Hepatocyte (in vitro differentiated cells): Measurements from ENCODE around the gene ZNF695. TPM values are rescaled to one million over a fixed set of nuclear protein-coding genes. Genes with fewer than 3 reads are reported as not detected.

ENCODE experiments used
- DNase-seq: peaks from one replicate; pipeline ENCODE4 v3.0.0-alpha.2; 2016; ENCODE audit warnings: low spot score
- H2AFZ ChIP-seq: fragments of 200-600 bp; sonication (generic); 2 replicates; pipeline ENCODE4 v1.6.0; 2016; ENCODE audit warnings: antibody characterized with exemption, mild to moderate bottlenecking
- H3K27ac ChIP-seq: fragments of 200-600 bp; sonication (generic); 2 replicates; pipeline ENCODE4 v1.5.1; 2016; ENCODE audit warnings: mild to moderate bottlenecking
- H3K27me3 ChIP-seq: fragments of 200-600 bp; sonication (generic); 2 replicates; pipeline ENCODE4 v1.6.1; 2016
- H3K36me3 ChIP-seq: fragments of 200-600 bp; sonication (generic); replicated peaks from 2 replicates; pipeline ENCODE4 v1.5.1; 2016; ENCODE audit warnings: low read depth; ENCODE audit not compliant: insufficient read depth
- H3K4me1 ChIP-seq: fragments of 200-600 bp; sonication (generic); 2 replicates; pipeline ENCODE4 v1.5.1; 2016; ENCODE audit warnings: mild to moderate bottlenecking, moderate library complexity; ENCODE audit not compliant: insufficient read depth
- H3K4me2 ChIP-seq: fragments of 200-600 bp; sonication (generic); 2 replicates; pipeline ENCODE4 v1.6.0; 2016
- H3K4me3 ChIP-seq: fragments of 200-600 bp; sonication (generic); 2 replicates; pipeline ENCODE4 v1.5.1; 2016; ENCODE audit warnings: mild to moderate bottlenecking
- H3K79me2 ChIP-seq: fragments of 200-600 bp; sonication (generic); 2 replicates; pipeline ENCODE4 v1.6.0; 2017; ENCODE audit warnings: mild to moderate bottlenecking
- H3K9me2 ChIP-seq: fragments of 200-600 bp; sonication (generic); replicated peaks from 2 replicates; pipeline ENCODE4 v1.6.0; 2017; ENCODE audit warnings: mild to moderate bottlenecking; ENCODE audit not compliant: insufficient read depth
- H3K9me3 ChIP-seq: fragments of 200-600 bp; sonication (generic); 2 replicates; pipeline ENCODE4 v1.5.1; 2016; ENCODE audit warnings: low read depth, mild to moderate bottlenecking
- H4K20me1 ChIP-seq: fragments of 200-600 bp; sonication (generic); 2 replicates; pipeline ENCODE4 v1.6.0; 2016; ENCODE audit warnings: mild to moderate bottlenecking; ENCODE audit not compliant: insufficient read depth, poor library complexity, severe bottlenecking
- EZH2 ChIP-seq: fragments of 200-600 bp; sonication (generic); IDR thresholded peaks from 2 replicates; pipeline ENCODE4 v1.6.1; 2016; ENCODE audit warnings: antibody characterized with exemption, mild to moderate bottlenecking, borderline replicate concordance
- EZH2phosphoT487 ChIP-seq: fragments of 200-600 bp; sonication (generic); IDR thresholded peaks from one replicate; pipeline ENCODE4 v1.6.1; 2018; ENCODE audit warnings: antibody characterized with exemption, mild to moderate bottlenecking, low read depth, moderate library complexity; ENCODE audit not compliant: unreplicated experiment, severe bottlenecking
- WGBS: methylation state at CpG from one replicate; pipeline ENCODE4 v1.1.6; 2016; ENCODE audit warnings: low lambda C conversion rate; ENCODE audit errors: missing lambda C conversion rate; 5-methylcytosine and 5-hydroxymethylcytosine counted together
- polyA plus RNA-seq: library from polyadenylated mRNA; unstranded; fragments of >200 nt; fragmentation: Nextera tagmentation; extraction: Ambion mirVana; gene quantifications from 2 replicates; pipeline ENCODE4 v1.2.1, GENCODE V29; 2016
- total RNA-seq: library from RNA; depleted of rRNA; stranded (reverse); fragments of >200 nt; gene quantifications from 2 replicates; pipeline ENCODE4 v1.2.3, GENCODE V29; 2014
- TF ChIP-seq, protein P1 (sequence below): fragments of 200-600 bp; sonication (generic); IDR thresholded peaks from 2 replicates; pipeline ENCODE4 v1.5.1; 2016; ENCODE audit warnings: antibody characterized with exemption, mild to moderate bottlenecking; ENCODE audit not compliant: poor library complexity

The ZNF695 gene
- total and polyA plus RNA-seq, 2 experiments from 2014 or later, result 1.5 to 2.0 TPM

DNA sequence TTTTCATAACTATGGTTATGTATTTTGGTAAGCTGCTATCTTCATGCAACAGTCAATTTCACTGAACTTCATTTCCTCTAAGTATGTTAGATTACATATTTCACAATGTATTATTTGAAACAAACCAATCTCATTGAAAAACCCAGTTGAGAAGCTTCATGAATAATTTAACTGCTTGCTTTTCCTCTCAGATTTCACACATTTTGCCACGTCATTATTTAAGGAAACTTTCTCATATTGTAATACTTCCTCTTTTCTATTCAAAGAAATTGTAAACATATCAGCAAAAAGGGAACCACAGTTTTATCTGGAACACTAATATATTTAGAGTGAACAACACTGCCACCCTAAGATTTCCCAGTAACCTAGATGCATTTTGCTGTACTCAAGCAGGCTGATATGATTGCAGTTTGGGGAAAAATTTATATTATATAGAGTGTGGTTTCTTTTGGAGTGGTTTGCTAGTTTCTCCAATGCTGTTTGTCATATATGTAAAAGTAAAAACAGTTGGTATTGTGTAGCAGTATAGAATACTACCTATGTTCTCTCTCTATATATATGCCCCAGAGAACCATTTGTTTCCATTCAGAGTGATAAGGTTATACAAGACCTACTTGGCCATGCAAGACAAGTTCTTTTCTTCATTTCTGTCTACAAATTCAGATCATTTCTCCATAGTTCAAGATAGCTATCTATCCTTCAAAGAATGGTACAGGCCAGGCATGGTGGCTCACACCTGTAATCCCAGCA, 47.7 kb downstream of the ZNF695 start:
- DNase-seq, result no peak
- H3K4me1 ChIP-seq, result no peaks in the 10 kb centered on the region
- no peak overlapping the region for H2AFZ ChIP-seq
- no peak overlapping the region for H3K4me3 ChIP-seq
- 97% methylated on average over 1 of the region's 1 CpG for WGBS
- H3K4me2 ChIP-seq, result no peak overlapping the region
- H3K27me3 ChIP-seq, result no peaks in the 10 kb centered on the region
- TF ChIP-seq, protein P1, sequence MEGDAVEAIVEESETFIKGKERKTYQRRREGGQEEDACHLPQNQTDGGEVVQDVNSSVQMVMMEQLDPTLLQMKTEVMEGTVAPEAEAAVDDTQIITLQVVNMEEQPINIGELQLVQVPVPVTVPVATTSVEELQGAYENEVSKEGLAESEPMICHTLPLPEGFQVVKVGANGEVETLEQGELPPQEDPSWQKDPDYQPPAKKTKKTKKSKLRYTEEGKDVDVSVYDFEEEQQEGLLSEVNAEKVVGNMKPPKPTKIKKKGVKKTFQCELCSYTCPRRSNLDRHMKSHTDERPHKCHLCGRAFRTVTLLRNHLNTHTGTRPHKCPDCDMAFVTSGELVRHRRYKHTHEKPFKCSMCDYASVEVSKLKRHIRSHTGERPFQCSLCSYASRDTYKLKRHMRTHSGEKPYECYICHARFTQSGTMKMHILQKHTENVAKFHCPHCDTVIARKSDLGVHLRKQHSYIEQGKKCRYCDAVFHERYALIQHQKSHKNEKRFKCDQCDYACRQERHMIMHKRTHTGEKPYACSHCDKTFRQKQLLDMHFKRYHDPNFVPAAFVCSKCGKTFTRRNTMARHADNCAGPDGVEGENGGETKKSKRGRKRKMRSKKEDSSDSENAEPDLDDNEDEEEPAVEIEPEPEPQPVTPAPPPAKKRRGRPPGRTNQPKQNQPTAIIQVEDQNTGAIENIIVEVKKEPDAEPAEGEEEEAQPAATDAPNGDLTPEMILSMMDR, result no peak
- TF ChIP-seq EZH2, result no peak
- TF ChIP-seq EZH2phosphoT487, result no peak
- H3K79me2 ChIP-seq, result no peaks in the 10 kb centered on the region
- H3K27ac ChIP-seq, result no peak overlapping the region
- H3K9me3 ChIP-seq, result no peaks in the 10 kb centered on the region
- H3K9me2 ChIP-seq, result no peaks in the 10 kb centered on the region
- H3K36me3 ChIP-seq, result no peaks in the 10 kb centered on the region
- no peaks in the 10 kb centered on the region for H4K20me1 ChIP-seq

DNA sequence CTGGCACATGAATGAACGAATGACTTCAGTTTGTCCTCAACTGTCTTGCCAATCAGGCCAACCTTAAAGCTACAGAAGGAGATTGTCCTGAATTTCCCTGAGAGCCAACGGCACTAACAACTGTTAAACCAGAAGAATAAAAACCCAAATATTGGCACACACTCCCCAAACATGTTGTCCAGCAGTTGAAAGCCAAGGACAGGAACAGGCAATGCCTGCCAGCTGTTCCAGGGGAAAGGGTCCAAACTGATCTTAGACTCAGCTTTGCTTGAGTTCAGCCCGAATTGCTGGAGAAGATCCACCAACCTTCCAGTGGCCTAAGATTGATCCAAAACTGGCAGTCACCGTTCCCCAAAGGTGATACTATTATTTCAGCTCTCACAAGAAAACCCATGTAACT, 53.7 kb downstream of the ZNF695 start:
- H3K27me3 ChIP-seq, result no peaks in the 10 kb centered on the region
- H3K4me1 ChIP-seq, result no peaks in the 10 kb centered on the region
- H3K4me3 ChIP-seq, result no peak overlapping the region
- H2AFZ ChIP-seq, result no peak overlapping the region
- no peaks in the 10 kb centered on the region for H3K36me3 ChIP-seq
- no peak overlapping the region for H3K27ac ChIP-seq
- no peaks in the 10 kb centered on the region for H4K20me1 ChIP-seq
- no peaks in the 10 kb centered on the region for H3K9me3 ChIP-seq
- no peaks in the 10 kb centered on the region for H3K9me2 ChIP-seq
- TF ChIP-seq EZH2phosphoT487 (no peak), EZH2 (no peak)
- TF ChIP-seq, protein P1, result no peak
- WGBS, result 95% methylated on average over 4 of the region's 4 CpGs
- DNase-seq, result no peak
- H3K4me2 ChIP-seq, result no peak overlapping the region
- no peaks in the 10 kb centered on the region for H3K79me2 ChIP-seq

DNA sequence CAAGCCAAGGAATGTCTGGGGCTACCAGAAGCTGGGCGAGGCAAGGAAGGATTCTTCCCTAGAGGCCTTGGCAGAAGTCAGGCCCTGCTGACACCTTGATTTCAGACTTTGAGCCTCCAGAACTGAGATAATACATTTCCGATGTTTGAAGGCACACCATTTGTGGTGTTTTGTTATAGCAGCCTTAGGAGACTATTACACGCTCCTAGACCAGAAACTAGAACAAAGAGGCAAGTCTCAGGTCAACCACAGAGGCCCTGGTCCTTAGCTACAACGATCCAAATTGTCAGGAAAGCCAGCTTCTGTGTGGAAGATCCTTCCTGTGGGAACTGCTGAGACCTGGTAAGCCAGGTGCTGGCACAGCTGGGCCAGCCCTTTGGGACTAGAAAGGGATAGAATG, 56.4 kb downstream of the ZNF695 start:
- Histone ChIP-seq H3K4me1 (no peaks in the 10 kb centered on the region), H3K27ac (no peak overlapping the region), H3K4me3 (no peak overlapping the region), H3K27me3 (no peaks in the 10 kb centered on the region), H4K20me1 (no peaks in the 10 kb centered on the region), H3K4me2 (no peak overlapping the region), H3K9me2 (no peaks in the 10 kb centered on the region), H3K36me3 (no peaks in the 10 kb centered on the region), H3K79me2 (no peaks in the 10 kb centered on the region), H2AFZ (no peak overlapping the region), H3K9me3 (no peaks in the 10 kb centered on the region)
- no peak for TF ChIP-seq EZH2
- no peak for DNase-seq
- 93% methylated on average over 4 of the region's 4 CpGs for WGBS

DNA sequence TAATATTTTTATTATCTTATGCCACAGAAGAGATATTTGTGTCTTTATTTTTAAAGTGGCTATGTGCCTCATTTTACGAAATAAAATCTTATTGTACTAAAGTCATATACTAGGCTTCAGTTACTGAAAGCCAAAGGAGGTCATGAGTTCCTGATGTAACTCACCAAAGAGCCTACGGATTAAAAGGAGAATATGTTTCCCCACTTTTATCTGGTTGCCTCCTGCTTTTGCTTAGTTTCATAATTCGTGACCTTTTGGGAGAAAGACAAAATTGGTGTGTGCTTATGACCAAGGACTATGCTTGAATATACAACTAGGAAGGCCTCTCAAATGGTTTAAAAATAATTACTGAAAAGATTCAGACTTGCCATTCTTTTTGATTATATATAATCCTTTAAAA, 57.9 kb downstream of the ZNF695 start:
- H3K79me2 ChIP-seq, result no peaks in the 10 kb centered on the region
- DNase-seq, result no peak
- no peak overlapping the region for H3K4me3 ChIP-seq
- H3K27ac ChIP-seq, result no peak overlapping the region
- no peaks in the 10 kb centered on the region for H3K9me2 ChIP-seq
- H3K4me2 ChIP-seq, result no peak overlapping the region
- TF ChIP-seq EZH2 (no peak), EZH2phosphoT487 (no peak)
- TF ChIP-seq, protein P1, result no peak
- 93% methylated on average over 3 of the region's 3 CpGs for WGBS
- H3K9me3 ChIP-seq, result no peaks in the 10 kb centered on the region
- no peaks in the 10 kb centered on the region for H3K36me3 ChIP-seq
- H3K27me3 ChIP-seq, result no peaks in the 10 kb centered on the region
- no peaks in the 10 kb centered on the region for H4K20me1 ChIP-seq
- no peaks in the 10 kb centered on the region for H3K4me1 ChIP-seq
- H2AFZ ChIP-seq, result no peak overlapping the region
